ENCODE measurements around the gene DDIAS.
"Not testable (repeated sequence)": the region's sequence is repeated elsewhere in the genome, so short reads cannot be mapped to it uniquely, and the experiment has no call there.

DNA sequence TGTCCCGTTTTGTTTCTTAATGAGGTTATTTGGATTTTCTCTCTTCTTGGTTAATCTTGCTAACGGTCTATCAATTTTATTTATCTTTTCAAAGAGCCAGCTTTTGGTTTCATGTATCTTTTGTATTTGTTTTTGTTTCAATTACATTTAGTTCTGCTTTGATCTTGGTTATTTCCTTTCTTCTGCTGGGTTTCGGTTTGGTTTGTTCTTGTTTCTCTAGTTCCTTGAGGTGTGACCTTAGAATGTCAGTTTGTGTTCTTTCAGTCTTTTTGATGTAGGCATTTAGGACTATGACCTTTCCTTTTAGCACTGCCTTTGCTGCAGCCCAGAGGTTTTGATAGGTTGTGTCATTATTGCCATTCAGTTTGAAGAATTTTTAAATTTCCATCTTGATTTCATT lies 18.7 kb downstream of the DDIAS start:
- TF ChIP-seq YY1 (IDR thresholded peaks at IDR 0.05; ENCODE audit: insufficient read depth, insufficient read length); ZNF274 (IDR thresholded peaks at IDR 0.05; ENCODE audit: low read depth, low read length); SUZ12 (IDR thresholded peaks at IDR 0.05; ENCODE audit: extremely low read depth, insufficient read depth, insufficient read length): not testable (repeated sequence)
